Measurements from ENCODE around the gene CD53.

- no peak for TF ChIP-seq JUND (IDR thresholded peaks at IDR 0.05)
- no peak for TF ChIP-seq CEBPB (IDR thresholded peaks at IDR 0.05; ENCODE audit: low read depth)
- TF ChIP-seq EGR1 (IDR thresholded peaks at IDR 0.05; ENCODE audit: low read depth), result no peak
- TF ChIP-seq CTCF (IDR thresholded peaks at IDR 0.05 in 2 of 3, conservative IDR thresholded peaks at IDR 0.05 in 1 of 3; ENCODE audit: borderline replicate concordance in 1 of 3, insufficient read depth in 1 of 3, low read depth in 2 of 3, low read length in 2 of 3), result no peak
- no peak for TF ChIP-seq ZFX (IDR thresholded peaks at IDR 0.05)
- no peak for TF ChIP-seq CBX3 (IDR thresholded peaks at IDR 0.05; ENCODE audit: low read depth)
- TF ChIP-seq RAD21 (IDR thresholded peaks at IDR 0.05; ENCODE audit: low read depth), result no peak
Measured at GRCh38 chr1:110899458-110899843, 26.5 kb downstream of the CD53 start.

Measured in HCT116 (cell line).